Stimulated activated naive CD4-positive, alpha-beta T cell (primary cell): ENCODE measurements around the gene ZC3H15.
"Not testable (repeated sequence)": the region's sequence is repeated elsewhere in the genome, so short reads cannot be mapped to it uniquely, and the experiment has no call there.

Experiments
- DNase-seq, 6 experiments: peaks; one replicate each; lab custom pipeline; 2025; lab: John Stamatoyannopoulos, UW

Gene ZC3H15

GRCh38 chr2:186485871-186486650 is at the start of gene ZC3H15:
ZC3H15 (plus strand) TSS chr2:186486260; CDS start chr2:186486383, 123 bp downstream.
- DNase-seq, result peak; percentile 91 to 95 (median 94)

GRCh38 chr2:186437719-186438118 is 48.3 kb upstream of the ZC3H15 start:
- DNase-seq, result no peak

- not testable (repeated sequence) for DNase-seq
These were observed 46.4 kb upstream of the ZC3H15 start for GRCh38 chr2:186439673-186440095.

- no peak for DNase-seq
These were observed 45.6 kb upstream of the ZC3H15 start for GRCh38 chr2:186440506-186440905.

- DNase-seq, result no peak
These were observed 43.2 kb upstream of the ZC3H15 start for GRCh38 chr2:186442885-186443284.

GRCh38 chr2:186443851-186444250 is 42.2 kb upstream of the ZC3H15 start:
- DNase-seq, result no peak

GRCh38 chr2:186445506-186445905 is 40.6 kb upstream of the ZC3H15 start:
- no peak for DNase-seq

GRCh38 chr2:186455613-186456012 is 30.4 kb upstream of the ZC3H15 start:
- no peak for DNase-seq

- DNase-seq, result no peak
These were observed 29.1 kb upstream of the ZC3H15 start for GRCh38 chr2:186456941-186457340.

GRCh38 chr2:186457908-186458307 is 28.2 kb upstream of the ZC3H15 start:
- no peak for DNase-seq

- DNase-seq, result no peak
These were observed 27.1 kb upstream of the ZC3H15 start for GRCh38 chr2:186459009-186459408.

GRCh38 chr2:186460465-186460864 is 25.6 kb upstream of the ZC3H15 start:
- DNase-seq, result no peak

- no peak for DNase-seq
These were observed 19.3 kb upstream of the ZC3H15 start for GRCh38 chr2:186466743-186467142.

- DNase-seq, result no peak
These were observed 18.6 kb upstream of the ZC3H15 start for GRCh38 chr2:186467421-186467820.

GRCh38 chr2:186472722-186473493 is 13.2 kb upstream of the ZC3H15 start:
- not testable (repeated sequence) for DNase-seq

- DNase-seq, result not testable (repeated sequence)
These were observed 11.8 kb upstream of the ZC3H15 start for GRCh38 chr2:186474239-186474638.

- DNase-seq, result no peak
These were observed 8.3 kb upstream of the ZC3H15 start for GRCh38 chr2:186477790-186478189.

- DNase-seq, result no peak
These were observed 5.1 kb upstream of the ZC3H15 start for GRCh38 chr2:186480991-186481390.

- DNase-seq, result no peak
These were observed 1.9 kb upstream of the ZC3H15 start for GRCh38 chr2:186484062-186484735.

- no peak for DNase-seq
These were observed 537 bp upstream of the ZC3H15 start for GRCh38 chr2:186485576-186485870.

- peak in 2 of 6 experiments; percentile 46 to 50 for DNase-seq
These were observed 889 bp downstream of the ZC3H15 start for GRCh38 chr2:186486651-186487647.
